T1000 (cell line): ENCODE data around the gene L1CAM.
A peak's percentile ranks its signal among the peaks of the same experiment; 100 is the strongest.

Experiments used
- DNase-seq: peaks from one replicate; lab custom pipeline; 2025; ENCODE audit warnings: mixed read lengths; lab: John Stamatoyannopoulos, UW

Gene L1CAM, protein sequence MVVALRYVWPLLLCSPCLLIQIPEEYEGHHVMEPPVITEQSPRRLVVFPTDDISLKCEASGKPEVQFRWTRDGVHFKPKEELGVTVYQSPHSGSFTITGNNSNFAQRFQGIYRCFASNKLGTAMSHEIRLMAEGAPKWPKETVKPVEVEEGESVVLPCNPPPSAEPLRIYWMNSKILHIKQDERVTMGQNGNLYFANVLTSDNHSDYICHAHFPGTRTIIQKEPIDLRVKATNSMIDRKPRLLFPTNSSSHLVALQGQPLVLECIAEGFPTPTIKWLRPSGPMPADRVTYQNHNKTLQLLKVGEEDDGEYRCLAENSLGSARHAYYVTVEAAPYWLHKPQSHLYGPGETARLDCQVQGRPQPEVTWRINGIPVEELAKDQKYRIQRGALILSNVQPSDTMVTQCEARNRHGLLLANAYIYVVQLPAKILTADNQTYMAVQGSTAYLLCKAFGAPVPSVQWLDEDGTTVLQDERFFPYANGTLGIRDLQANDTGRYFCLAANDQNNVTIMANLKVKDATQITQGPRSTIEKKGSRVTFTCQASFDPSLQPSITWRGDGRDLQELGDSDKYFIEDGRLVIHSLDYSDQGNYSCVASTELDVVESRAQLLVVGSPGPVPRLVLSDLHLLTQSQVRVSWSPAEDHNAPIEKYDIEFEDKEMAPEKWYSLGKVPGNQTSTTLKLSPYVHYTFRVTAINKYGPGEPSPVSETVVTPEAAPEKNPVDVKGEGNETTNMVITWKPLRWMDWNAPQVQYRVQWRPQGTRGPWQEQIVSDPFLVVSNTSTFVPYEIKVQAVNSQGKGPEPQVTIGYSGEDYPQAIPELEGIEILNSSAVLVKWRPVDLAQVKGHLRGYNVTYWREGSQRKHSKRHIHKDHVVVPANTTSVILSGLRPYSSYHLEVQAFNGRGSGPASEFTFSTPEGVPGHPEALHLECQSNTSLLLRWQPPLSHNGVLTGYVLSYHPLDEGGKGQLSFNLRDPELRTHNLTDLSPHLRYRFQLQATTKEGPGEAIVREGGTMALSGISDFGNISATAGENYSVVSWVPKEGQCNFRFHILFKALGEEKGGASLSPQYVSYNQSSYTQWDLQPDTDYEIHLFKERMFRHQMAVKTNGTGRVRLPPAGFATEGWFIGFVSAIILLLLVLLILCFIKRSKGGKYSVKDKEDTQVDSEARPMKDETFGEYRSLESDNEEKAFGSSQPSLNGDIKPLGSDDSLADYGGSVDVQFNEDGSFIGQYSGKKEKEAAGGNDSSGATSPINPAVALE

DNA sequence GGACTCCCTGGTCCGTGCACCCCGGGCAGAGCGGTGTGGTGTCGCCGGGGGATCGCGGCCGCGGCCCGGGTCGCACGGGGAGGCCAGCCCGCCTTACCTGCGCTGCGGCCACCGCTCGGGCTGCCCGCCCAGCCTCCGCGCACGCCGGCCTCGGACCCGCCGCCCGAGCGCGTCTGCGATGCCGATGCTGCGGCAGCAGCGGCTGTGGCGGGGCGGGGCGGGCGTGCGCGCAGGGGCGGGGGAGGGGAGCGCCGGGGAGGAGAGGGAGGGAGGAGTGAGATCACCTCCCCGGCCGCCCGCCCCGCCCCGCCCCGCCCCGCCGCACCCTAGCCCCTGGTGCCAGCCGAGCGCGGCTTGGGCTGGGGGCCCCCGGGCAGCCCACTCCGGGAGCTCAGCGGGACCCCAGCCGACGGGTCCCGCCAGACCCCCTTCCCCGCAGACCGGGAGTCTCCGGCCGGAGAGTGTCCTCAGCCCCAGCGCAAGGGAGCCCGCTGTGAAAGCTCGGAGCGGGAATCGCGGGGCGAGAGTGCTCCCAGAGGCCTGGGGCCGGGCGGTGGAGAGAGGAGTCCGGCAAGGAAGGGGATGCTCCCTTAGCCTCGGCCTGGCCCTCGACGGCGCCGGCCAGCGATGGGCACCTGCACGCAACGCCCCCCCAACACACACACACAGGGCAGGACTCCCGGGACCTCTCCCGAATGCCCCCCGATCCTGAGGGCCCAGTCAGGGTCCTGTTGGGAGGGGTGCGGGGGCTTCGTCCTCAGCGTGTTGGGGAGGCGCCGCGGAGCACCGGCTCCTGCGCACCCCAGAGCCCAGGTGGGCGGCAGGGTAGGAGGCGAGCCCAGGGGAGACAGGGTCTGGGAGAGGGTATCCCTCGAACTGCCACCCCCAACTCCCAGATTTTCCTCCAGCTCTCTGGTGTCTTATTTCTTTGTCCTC lies at the start of gene L1CAM:
Gene L1CAM (minus strand): TSS at position 206 of the 936 bp plus-strand sequence. CDS start 10,337 bp downstream, outside the sequence.
- DNase-seq: no peak

DNA sequence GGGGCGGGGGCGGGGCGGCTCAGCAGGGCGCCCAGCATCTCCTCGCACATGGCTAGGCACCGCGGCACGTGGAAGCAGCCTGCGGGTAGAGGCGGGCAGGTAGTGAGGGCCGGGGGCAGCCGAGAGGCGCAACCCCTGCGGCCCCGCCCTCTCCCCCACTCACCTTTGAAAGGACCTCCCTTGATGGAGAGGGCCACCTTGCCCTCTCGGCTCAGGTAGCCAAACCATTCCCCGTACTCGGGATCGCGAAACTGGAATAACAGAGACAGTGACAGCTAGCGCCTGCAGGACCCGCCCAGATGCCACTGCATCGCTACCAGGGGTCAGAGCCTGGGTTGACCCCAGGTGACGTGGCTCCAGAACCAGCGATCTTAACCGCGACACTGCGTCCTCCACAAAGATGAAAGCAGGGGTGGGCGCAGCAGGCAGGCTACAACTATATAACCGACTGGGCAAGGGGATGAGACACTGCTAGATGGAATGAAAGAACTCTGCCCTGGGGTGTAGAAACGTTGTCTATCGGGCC lies 49.4 kb upstream of the L1CAM start:
- no peak for DNase-seq

DNA sequence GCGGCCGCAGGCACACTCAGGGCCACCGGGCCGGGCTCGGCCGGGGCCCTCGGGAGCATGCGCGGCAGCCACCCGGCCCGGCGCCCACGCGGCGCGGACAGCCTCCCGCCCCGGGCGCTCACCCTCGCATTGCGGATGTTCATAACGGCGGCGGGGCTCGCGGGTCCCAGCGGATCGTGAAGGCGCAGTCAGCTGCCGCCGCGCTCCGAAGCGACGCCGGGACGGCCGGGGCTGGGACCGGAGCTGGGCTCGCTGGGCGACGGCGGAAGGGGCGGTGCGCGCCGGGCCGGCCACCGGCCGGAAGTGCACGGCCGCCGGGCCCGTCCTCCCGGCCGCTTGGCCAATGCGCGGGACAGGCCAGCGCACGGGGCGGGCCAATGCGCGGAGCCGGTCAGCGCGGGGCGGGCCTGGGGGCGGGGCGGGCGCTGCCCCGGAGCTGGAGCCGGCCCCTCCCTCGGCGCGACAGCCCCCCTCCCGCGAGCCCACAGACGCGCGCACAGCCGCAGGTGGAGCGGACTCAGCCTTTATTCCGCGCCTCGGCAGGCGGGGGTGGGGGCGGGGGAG lies 48.9 kb upstream of the L1CAM start, which contains the start of gene NAA10:
Gene NAA10 (minus strand): TSS at position 276 of the 564 bp plus-strand sequence. CDS start 133 bp downstream, at position 143.
- DNase-seq: peak; percentile 23

DNA sequence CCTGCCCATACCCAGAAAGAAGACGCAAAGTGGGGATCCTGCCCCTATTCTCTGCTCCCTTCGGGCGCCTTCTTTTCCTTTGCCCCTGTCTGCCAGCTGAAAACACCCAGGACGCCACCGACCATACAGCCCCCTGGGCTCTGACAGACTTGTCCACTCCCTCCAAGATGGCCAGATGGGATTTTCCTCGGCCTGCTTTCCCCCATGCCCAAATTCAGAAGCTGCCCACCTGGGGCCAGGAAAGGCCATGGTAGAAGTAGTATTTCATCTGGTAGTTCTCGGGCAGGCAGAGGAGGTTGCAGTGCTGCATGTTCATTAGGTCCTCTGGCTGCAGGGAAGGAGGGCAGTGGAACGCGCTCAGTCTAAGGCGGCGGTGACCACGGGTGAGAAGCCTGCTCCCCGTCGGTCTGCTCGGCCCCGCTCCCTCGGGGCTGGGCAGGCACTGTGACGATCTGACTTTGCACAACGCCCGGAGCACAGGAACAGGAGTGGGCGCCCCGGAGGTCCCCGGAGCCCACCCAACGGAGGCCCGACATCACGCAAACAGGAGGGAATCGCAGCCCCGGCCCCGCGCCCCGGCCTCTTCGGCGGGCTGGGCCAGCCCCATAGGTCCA lies 48.3 kb upstream of the L1CAM start:
- DNase-seq: no peak

DNA sequence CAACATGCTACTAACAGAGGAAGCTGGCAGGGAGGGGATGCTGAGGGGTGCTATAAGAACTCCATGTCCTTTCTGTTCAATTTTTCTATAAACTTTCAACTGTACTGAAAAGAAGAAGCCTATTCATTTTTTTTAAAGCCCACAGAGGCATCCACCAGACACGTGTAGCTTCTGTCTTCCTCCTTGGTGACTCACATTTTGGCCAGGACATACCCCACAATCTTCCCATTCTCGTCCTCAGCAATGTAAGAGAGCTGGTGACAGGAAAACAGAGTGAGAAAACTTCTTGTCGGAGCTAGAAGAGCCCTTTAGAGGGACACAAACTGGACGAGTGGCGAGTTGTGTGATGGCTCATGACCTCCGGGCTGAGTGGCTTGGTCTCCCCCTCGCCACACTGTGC lies 47.8 kb upstream of the L1CAM start:
- DNase-seq: no peak

DNA sequence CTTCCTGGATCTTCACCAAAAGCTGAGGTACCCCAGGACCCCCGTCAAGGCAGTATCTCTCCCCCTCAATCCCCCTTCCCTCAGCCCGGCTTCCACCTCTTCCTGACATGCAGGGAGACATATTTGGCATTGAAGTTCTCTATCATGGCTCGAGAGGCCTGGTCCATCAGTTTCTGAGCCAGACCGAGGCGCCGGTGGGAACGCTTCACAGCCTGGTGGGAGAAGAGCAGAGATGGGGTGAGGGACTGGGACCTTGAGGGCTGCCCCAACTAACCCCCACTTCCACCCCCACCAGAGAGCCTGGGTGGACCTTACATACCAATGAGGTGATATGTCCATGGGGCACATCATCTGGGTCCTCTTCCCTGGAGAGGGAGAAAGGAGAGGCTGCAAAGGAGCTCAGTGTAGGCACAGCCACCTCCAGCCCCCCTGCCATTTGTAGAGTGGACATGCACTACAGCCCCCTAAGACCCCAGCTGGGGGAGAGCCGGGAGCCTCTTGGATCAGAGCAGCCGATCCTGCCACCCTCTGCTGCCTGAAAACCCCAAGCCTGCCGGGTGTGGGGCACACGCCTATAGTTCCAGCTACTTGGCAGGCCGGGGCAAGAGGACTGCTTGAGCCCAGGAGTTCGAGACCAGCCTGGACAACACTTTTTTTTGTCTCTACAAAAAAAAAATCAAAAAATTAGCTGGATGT lies 46.4 kb upstream of the L1CAM start:
- no peak for DNase-seq

DNA sequence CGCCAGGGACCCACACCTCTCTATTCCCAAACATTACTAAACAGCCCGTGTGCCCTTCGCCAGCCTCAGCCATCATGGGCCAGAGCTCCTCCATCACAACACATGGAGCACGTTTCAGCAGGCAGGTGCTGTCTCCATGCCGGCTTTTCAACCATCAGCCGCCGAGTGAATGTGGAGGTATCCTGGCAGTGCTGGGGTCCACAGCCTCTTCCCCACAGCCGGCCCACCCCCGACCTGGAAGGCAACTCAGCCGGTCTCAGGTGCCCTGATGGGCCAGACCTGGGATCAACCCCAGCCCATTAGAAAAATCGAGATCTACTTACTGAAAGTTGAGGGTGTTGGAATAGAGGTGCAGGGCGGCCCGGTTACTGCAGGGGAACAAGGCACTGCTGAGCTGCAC lies 45.8 kb upstream of the L1CAM start:
- no peak for DNase-seq

DNA sequence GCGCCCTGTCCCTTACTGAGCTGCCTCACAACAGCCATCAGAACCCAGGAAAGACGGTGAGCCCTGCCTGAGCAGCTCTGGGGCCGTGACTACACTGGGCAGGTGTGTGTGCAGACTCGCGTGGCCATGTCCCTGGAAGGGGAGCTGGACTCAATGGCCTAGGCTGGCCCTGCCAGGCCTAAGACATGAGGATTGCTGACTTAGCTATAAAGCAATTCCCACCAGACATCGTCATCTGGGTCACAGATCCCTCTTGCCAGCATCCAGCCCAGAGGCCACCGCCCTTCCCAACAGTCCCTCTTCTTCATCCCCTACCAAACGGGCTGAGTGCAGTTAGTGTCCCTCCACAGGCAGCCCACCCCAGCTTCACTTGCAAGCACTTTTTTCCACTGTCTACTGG lies 45.2 kb upstream of the L1CAM start:
- DNase-seq: no peak

DNA sequence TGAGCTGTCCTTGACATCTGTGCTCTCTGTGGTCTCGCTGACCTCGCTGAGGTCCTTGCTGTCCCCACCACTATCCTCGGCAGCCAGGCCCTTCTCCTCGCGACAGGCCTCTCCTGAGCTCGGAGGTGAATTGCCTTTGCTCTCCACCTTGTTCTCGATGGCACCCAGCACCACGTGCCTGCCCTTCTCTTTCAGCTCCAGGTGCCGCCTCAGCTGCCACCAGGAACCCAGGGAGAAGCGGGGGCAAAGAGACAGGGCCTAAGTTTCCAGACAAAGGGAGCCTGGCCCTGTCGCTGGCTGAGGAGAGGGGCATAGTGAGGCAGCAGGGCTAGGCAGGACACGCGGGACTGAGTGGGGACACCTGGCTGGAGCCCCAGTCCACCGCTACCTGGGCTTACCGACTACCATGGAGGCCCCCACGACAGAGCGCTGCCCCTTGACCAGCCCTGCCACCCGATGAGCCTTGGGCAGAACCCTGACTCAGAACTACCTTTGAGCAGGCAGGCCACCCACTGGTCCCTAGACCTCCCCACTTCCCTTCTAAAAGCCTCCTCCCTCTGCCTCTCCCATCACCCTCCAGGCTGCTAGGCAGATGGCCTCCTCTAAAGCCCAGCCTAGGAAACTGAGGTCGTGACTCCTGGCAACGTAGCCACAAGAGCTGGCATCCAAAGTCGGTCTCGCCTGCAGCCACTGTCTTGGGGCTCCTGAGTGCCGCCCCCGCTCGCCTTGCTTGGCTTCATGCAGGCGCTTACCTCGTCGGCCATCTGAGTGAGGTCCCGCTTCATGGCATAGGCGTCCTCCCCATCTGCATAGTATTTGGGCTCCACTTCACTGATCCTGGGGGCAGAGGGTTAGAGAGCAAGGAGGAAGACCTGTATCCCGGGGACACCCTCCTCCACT lies 44.3 kb upstream of the L1CAM start:
- no peak for DNase-seq

DNA sequence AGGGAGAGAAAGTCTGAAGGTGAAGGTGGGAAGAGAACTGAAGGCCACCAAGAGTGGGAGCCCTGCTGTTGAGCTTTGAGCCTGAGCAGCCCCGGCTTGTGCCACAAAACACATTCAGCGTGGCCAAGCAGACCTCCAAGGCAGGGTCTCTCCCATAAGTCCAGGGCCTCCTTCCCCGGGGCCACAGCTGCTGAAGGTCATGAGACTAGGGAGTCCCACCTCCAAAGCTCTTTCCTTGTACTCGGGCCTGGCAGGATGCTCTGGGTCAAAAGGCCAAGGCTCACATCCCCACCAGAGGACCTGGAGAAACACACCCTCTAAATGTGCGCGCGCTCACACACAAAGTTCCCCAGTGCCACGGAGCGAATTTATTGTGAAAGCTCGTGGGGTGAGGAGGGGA lies 43.6 kb upstream of the L1CAM start:
- DNase-seq: no peak

DNA sequence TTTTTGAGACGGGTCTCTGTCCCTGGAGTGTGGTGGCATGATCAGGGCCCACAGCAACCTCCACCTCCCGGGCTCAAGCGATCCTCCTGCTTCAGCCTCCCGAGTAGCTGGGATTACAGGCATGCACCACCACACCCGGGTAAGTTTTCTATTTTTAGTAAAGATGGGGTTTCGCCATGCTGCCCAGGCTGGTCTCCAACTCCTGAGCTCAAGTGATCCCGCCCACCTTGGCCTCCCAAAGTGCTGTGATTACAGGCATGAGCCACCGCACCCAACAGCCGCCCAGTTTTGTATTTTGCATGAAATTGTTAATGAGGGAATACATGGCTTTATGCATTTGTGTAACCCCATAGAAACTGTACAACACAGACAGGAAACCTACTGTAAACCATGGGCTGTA lies 42.9 kb upstream of the L1CAM start:
- no peak for DNase-seq

DNA sequence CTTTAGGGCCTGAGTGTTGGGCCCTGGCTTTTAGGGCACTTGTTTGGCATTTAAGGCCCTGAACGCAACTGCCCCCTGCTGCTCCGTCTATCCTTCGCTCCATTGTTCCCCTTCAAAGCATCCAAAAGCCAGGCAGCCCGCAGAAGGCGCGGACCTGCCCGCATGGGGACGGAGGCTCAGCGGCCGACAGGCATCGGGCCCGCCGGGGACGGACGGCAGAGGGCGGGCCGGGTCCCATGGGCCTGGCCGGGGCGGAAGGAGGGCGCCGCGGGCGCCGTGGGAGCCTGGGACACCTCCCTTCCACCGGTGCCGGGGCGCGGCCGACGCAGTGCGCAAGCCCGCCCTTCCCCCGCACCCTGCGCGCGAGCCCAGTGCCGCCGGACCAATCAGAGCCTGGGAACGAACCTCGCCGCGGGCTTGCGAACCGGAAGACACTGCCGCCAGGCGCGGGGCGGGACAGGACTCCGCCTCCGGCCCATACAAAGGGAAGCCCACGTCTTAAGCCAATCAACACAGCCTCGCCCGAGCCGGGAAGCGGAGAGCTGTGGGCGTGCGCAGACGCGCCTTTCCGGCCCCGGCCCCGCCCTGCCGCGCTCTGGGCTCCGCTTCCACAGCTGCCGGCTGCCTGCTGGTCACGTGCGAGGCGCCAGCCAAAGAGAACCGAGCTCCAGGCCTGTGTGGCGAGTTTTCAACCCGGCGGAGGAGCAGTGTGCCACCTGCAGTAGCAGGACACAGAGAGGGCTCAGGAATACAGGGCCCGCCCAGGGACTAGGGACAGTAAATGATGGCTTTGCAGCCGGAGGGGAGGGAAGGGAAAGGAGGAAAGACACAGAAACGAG lies 42.2 kb upstream of the L1CAM start:
- peak; percentile 82 for DNase-seq

DNA sequence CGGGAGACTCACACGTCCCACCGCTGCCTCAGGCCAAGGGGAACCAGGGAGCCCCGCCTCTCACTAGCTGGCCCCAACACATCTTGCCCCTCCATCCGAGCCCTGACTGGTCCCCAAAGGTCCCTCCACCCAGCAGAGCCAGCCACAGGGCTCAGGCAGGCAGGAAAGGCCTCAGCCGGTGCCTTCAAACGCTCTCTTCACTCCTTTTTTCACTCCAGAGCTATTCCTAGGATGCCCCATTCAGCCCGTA lies 41.6 kb upstream of the L1CAM start:
- DNase-seq: no peak

DNA sequence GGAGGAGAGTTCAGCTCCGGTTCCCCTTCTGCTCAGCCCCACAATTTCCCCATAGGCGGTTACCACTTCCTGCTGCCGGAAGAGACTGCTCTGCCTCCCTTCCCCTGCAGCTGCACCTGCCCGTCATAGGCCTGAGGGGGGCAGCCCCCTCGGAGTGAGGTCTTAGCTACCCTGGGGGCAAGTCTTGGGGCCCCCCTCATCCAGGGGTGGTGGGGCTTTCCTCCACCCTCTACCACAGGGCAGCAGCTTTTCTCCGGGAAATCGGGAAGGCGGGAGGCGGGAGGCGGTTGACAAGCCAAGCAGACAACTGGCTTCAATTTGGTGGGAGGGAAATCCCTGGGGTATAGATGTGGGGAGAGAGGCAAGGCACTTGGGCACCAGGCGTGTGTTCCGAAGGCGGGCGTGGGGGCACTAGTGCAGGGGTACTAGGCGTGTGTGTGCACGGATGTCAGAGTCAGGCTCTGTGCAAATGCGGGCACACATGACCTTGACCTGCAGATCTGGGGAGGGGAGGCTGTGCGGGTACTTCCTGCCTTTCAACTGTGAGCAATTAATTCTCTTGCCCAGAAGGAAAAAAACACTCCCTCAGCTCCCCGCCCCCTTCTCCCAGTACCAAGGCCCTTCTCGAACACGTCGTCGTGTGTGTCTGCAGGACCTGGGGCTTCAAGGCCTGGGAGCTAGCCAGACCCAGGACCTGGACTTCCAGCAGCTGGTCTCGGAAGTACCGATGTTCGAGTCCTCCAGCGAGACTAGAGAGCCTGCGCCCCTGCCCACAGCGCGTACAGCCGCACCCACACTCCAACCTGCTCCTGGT lies 41.1 kb upstream of the L1CAM start:
- DNase-seq: no peak

DNA sequence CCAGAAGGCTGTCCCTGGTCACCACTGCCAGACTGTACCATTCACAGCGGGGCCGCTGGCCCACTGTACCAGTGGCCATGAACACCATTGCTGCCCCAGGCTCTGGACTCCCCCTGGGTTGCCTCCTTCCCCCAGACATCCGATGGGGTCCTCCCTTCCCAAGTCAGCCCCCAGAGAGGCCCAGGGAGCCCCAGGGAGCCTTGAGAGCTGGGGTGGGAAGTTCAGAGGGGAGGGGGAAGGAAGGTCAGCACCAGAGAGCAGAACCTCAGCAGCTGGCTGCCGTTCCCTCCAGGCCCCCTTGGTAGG lies 40.5 kb upstream of the L1CAM start:
- no peak for DNase-seq

DNA sequence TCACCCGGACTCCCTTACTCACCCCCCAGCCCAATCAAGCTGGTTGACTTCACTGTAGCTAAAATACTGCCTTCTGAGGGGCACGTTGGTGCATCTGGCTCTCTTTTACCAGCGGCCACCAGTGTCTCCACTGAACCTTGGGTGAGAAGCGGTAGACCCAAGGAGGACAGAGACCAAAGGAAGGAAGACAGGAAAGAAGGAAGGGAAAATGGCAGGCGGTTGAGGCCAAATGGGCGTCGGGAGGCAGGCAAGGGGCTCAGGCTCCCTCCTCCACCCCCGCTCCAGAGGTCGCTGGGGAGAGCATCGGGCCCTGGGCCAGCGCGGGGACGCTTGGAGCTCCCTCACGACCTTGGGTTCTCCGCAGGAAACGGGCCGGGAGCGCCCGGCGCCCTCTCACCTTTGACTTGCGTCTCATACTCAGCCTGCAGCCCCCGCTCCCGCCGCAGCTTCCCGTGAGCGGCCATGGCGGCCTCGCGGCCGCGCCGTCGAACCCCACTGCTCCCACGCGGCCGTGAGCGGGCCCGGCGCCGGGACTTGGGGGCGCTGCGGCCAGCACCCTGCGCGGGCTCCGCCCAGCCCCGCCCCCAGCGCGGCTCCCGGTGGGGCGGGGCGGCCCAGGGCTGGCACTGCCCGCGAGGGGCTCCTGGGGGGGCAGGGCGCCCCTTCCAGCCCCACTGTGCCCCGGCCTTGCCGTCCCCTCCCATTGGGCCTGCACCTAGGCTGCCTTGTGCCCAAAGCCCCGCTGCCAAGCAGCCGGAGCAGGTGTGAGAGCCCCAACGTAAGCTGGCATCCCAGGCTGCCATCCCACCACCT lies 40.0 kb upstream of the L1CAM start, which contains the start of gene ARHGAP4:
Gene ARHGAP4 (minus strand): TSS at position 526 of the 813 bp plus-strand sequence. CDS start 62 bp downstream, at position 464.
- no peak for DNase-seq
